ENCODE results near the gene RIPK1.

RIPK1 gene

GRCh38 chr6:3063733-3064700 lies 4.3 kb upstream of the RIPK1 start:
- no peak for TF ChIP-seq CTCF (IDR thresholded peaks at IDR 0.05; ENCODE audit: unreplicated experiment in 3 of 3)
- H3K4me1 Mint-ChIP-seq: peaks cover 5% of the 10 kb centered on the region
- H3K27ac Mint-ChIP-seq: peak overlapping the region in 2 of 3 experiments; percentile 57 to 70
- peaks cover 4% of the 10 kb centered on the region for H3K36me3 Mint-ChIP-seq (ENCODE audit: low read depth)
- peaks cover 4% of the 10 kb centered on the region for H3K9me3 Mint-ChIP-seq
- H3K4me3 Mint-ChIP-seq: peak overlapping the region; percentile 90 to 96 (median 92)
- peaks cover 11% of the 10 kb centered on the region for H3K27me3 Mint-ChIP-seq (ENCODE audit: low read depth)

GRCh38 chr6:3071568-3071967 lies 3.3 kb downstream of the RIPK1 start:
- Mint-ChIP-seq H3K36me3 (ENCODE audit: low read depth) (peaks cover 9% of the 10 kb centered on the region), H3K4me1 (peaks cover 32% of the 10 kb centered on the region), H3K4me3 (peak overlapping the region in 1 of 3 experiments; percentile 11), H3K27ac (peak overlapping the region in 1 of 3 experiments; percentile 5), H3K27me3 (ENCODE audit: low read depth) (no peaks in the 10 kb centered on the region), H3K9me3 (peaks cover 4% of the 10 kb centered on the region)
- no peak for TF ChIP-seq CTCF (IDR thresholded peaks at IDR 0.05; ENCODE audit: unreplicated experiment in 3 of 3)

- Mint-ChIP-seq H3K9me3 (peaks cover 2% of the 10 kb centered on the region), H3K36me3 (ENCODE audit: low read depth) (peaks cover 18% of the 10 kb centered on the region), H3K27ac (no peak overlapping the region), H3K27me3 (ENCODE audit: low read depth) (no peaks in the 10 kb centered on the region), H3K4me3 (no peak overlapping the region), H3K4me1 (peaks cover 32% of the 10 kb centered on the region)
- no peak for TF ChIP-seq CTCF (IDR thresholded peaks at IDR 0.05; ENCODE audit: unreplicated experiment in 3 of 3)
Measured at GRCh38 chr6:3072798-3073197, 4.5 kb downstream of the RIPK1 start.

GRCh38 chr6:3073382-3073781 lies 5.1 kb downstream of the RIPK1 start:
- Mint-ChIP-seq H3K36me3 (ENCODE audit: low read depth) (peaks cover 23% of the 10 kb centered on the region), H3K9me3 (no peaks in the 10 kb centered on the region), H3K4me3 (no peak overlapping the region), H3K27me3 (ENCODE audit: low read depth) (no peaks in the 10 kb centered on the region), H3K27ac (no peak overlapping the region), H3K4me1 (peaks cover 28% of the 10 kb centered on the region)
- no peak for TF ChIP-seq CTCF (IDR thresholded peaks at IDR 0.05; ENCODE audit: unreplicated experiment in 3 of 3)

GRCh38 chr6:3075772-3076113 lies 7.4 kb downstream of the RIPK1 start:
- Mint-ChIP-seq H3K4me1 (peaks cover 16% of the 10 kb centered on the region), H3K4me3 (no peak overlapping the region), H3K27ac (peak overlapping the region in 1 of 3 experiments; percentile 13), H3K9me3 (no peaks in the 10 kb centered on the region), H3K27me3 (ENCODE audit: low read depth) (no peaks in the 10 kb centered on the region), H3K36me3 (ENCODE audit: low read depth) (peaks cover 44% of the 10 kb centered on the region)
- no peak for TF ChIP-seq CTCF (IDR thresholded peaks at IDR 0.05; ENCODE audit: unreplicated experiment in 3 of 3)

GRCh38 chr6:3076320-3076719 lies 8.0 kb downstream of the RIPK1 start:
- peaks cover 50% of the 10 kb centered on the region for H3K36me3 Mint-ChIP-seq (ENCODE audit: low read depth)
- H3K4me1 Mint-ChIP-seq: peaks cover 13% of the 10 kb centered on the region
- H3K9me3 Mint-ChIP-seq: no peaks in the 10 kb centered on the region
- no peak overlapping the region for H3K4me3 Mint-ChIP-seq
- TF ChIP-seq CTCF (IDR thresholded peaks at IDR 0.05; ENCODE audit: unreplicated experiment in 3 of 3): no peak
- no peaks in the 10 kb centered on the region for H3K27me3 Mint-ChIP-seq (ENCODE audit: low read depth)
- no peak overlapping the region for H3K27ac Mint-ChIP-seq

All from nephron (organoid).